Mesenteric fat pad (tissue), 1 donor: ENCODE data around the gene TRIM44. TPM values are rescaled to one million over a fixed set of nuclear protein-coding genes. Genes with fewer than 3 reads are reported as not detected.
"Not testable (repeated sequence)": the region's sequence is repeated elsewhere in the genome, so short reads cannot be mapped to it uniquely, and the experiment has no call there.

Experiments used
- DNase-seq: peaks from one replicate; pipeline ENCODE4 v3.0.0-alpha.2; 2020; ENCODE audit warnings: low spot score
- total RNA-seq: library from RNA; stranded (reverse); fragmentation: NEBNext Ultra II Directional; extraction: Animal tissue kit (Norgen Biotek cat#: 25700); gene quantifications from one replicate; pipeline ENCODE4 v1.2.1, GENCODE V29; 2021
- donor health status: DM: yes; HTN: yes; CAD: no.

The TRIM44 gene
- total RNA-seq, 1 donor from 2014 or later = 74.0 TPM

- no peak for DNase-seq
These were observed 30.3 kb upstream of the TRIM44 start for GRCh38 chr11:35632301-35632700.

GRCh38 chr11:35633827-35634423, 28.6 kb upstream of the TRIM44 start:
- DNase-seq = no peak

- DNase-seq = no peak
These were observed 26.6 kb upstream of the TRIM44 start for GRCh38 chr11:35635933-35636332.

GRCh38 chr11:35639591-35640179, 22.9 kb upstream of the TRIM44 start:
- no peak for DNase-seq

- no peak for DNase-seq
These were observed 21.2 kb upstream of the TRIM44 start for GRCh38 chr11:35641171-35641897.

- DNase-seq = no peak
These were observed 20.6 kb upstream of the TRIM44 start for GRCh38 chr11:35641964-35642363.

- no peak for DNase-seq
These were observed 15.0 kb upstream of the TRIM44 start for GRCh38 chr11:35647421-35648093.

- no peak for DNase-seq
These were observed 12.6 kb upstream of the TRIM44 start for GRCh38 chr11:35650006-35650405.

- no peak for DNase-seq
These were observed 12.1 kb upstream of the TRIM44 start for GRCh38 chr11:35650467-35650866.

- DNase-seq = no peak
These were observed 11.3 kb upstream of the TRIM44 start for GRCh38 chr11:35651263-35651662.

GRCh38 chr11:35652786-35653185, 9.8 kb upstream of the TRIM44 start:
- DNase-seq = not testable (repeated sequence)

- no peak for DNase-seq
These were observed 7.9 kb upstream of the TRIM44 start for GRCh38 chr11:35654711-35655110.

GRCh38 chr11:35655254-35655653, 7.3 kb upstream of the TRIM44 start:
- no peak for DNase-seq

- DNase-seq = no peak
These were observed 6.7 kb upstream of the TRIM44 start for GRCh38 chr11:35655856-35656255.

- no peak for DNase-seq
These were observed 4.3 kb upstream of the TRIM44 start for GRCh38 chr11:35658020-35658948.

GRCh38 chr11:35661534-35661933, 1.0 kb upstream of the TRIM44 start:
- DNase-seq = no peak

GRCh38 chr11:35662061-35662648, 420 bp upstream of the TRIM44 start:
- DNase-seq = no peak

GRCh38 chr11:35663408-35663702, 780 bp downstream of the TRIM44 start:
- DNase-seq = no peak

- no peak for DNase-seq
These were observed 2.4 kb downstream of the TRIM44 start for GRCh38 chr11:35664977-35665441.

GRCh38 chr11:35667257-35667656, 4.7 kb downstream of the TRIM44 start:
- no peak for DNase-seq

GRCh38 chr11:35668350-35668749, 5.8 kb downstream of the TRIM44 start:
- not testable (repeated sequence) for DNase-seq
